ENCODE measurements around the gene TNRC18. TPM values are rescaled to one million over a fixed set of nuclear protein-coding genes. Genes with fewer than 3 reads are reported as not detected.

The TNRC18 gene
- total and polyA plus RNA-seq, 2 of the 8 experiments (the other 6 are each of a cell fraction or from before 2014, with no cell fraction given): 1.7 to 8.6 TPM

DNA sequence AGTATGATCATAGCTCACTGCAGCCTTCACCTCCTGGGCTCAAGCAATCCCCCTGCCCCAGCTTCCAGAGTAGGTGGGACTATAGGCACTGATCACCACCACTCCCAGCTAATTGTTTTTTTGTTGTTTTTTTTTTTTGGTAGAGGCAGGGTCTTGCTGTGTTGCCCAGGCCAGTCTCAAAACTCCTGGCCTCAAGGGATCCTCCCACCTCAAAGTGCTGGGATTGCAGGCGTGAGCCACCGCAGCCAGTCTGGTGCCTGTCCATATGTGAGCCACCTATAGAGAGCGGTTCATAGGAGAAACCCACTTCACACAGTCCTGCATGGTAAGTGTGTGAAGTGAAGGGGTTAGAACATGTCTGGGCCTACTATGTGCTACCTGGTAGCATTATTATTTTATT, 93.3 kb downstream of the TNRC18 start (continued):
- TF ChIP-seq GTF2F1 (IDR thresholded peaks at IDR 0.05; ENCODE audit: borderline replicate concordance, low read depth, low read length) (no peak), RBBP5 (IDR thresholded peaks at IDR 0.05; ENCODE audit: borderline replicate concordance, low read depth, low read length) (no peak)
